NCI-H2171 (cell line): ENCODE results near the gene TIGD1.

Experiments
- DNase-seq: peaks from one replicate; lab custom pipeline; 2025; lab: John Stamatoyannopoulos, UW

TIGD1 gene

GRCh38 chr2:232550354-232551249, at the start of gene TIGD1, which contains the start of gene EIF4E2:
TSS of gene TIGD1 (minus strand) at chr2:232550557. CDS start at chr2:232549882, 675 bp downstream.
TSS of gene EIF4E2 (plus strand) at chr2:232550689. CDS start at chr2:232550725, 36 bp downstream.
- DNase-seq, result peak; percentile 78

DNA sequence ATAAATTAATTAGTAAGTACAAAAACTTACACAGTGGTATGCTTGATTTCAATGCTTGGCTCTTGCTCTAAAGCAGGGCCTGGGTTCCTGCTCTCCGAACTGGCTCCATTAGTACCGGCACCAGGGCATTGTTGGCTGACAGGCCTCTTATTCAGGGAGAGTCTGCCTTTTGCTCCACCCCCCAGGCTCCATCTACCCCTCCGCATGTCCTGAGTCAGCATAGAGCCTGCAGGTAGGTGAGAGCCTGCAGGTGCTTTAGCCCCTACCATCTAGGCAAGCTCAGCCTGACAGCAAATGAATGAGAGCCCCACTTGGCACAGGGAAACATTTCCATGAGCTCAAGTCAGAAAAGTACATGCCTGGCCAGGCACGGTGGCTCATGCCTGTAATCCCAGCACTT, 47.9 kb upstream of the TIGD1 start:
- no peak for DNase-seq

- no peak for DNase-seq
Observed at GRCh38 chr2:232597362-232598079, 47.2 kb upstream of the TIGD1 start.

GRCh38 chr2:232593982-232594381, 43.6 kb upstream of the TIGD1 start:
- DNase-seq, result no peak

- no peak for DNase-seq
Observed at GRCh38 chr2:232592772-232593395, 42.5 kb upstream of the TIGD1 start.

GRCh38 chr2:232588680-232589585, 38.6 kb upstream of the TIGD1 start:
- DNase-seq, result no peak

GRCh38 chr2:232588031-232588430, 37.7 kb upstream of the TIGD1 start:
- no peak for DNase-seq

DNA sequence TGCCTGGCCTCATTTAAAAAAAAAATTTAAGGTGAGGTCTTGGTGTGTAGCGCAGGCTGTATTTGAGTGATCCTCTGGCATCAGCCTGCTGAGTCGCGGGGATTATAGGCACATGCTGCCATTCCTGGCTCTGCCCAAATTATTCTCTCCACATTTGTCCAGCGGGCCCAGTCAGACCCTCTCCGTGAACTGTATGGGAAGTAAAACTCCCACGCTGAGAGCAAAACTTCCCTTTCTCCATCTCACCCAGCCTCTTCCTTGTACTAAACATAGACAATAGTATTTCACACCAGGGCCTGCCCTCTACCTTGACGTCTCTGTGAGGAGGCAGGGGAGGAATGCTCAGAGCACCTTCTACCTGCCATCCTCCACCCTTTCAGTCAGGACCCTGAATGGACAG, 37.2 kb upstream of the TIGD1 start:
- DNase-seq, result no peak

DNA sequence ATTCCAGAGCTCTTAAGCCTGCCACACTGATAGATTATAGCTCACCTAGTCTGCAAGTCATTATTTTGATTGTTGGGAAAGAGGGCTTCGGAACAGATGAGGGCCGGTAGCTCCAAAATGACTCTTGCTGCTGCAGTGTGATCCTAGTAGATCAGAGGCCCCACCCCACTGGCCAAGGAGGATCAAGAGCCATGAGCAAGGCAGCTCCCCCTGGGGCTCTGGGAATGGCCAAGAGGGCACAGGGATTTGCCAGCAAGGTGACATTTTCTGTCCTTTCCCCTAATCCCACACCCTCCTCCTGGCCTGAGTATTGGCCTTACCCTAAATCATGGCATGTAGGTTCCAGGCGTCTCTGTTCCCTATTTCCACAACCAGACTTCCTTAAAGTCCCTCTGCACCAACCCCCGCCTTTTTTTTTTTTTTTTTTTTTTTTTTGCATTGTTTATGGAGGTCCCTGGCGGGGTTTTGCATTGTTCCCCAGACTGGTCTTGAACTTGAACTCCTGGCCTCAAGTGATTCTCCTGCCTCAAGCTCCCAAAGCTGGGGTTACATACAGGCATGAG, 36.7 kb upstream of the TIGD1 start:
- DNase-seq, result no peak

GRCh38 chr2:232584238-232584637, 33.9 kb upstream of the TIGD1 start:
- no peak for DNase-seq

- no peak for DNase-seq
Observed at GRCh38 chr2:232581725-232582124, 31.4 kb upstream of the TIGD1 start.

DNA sequence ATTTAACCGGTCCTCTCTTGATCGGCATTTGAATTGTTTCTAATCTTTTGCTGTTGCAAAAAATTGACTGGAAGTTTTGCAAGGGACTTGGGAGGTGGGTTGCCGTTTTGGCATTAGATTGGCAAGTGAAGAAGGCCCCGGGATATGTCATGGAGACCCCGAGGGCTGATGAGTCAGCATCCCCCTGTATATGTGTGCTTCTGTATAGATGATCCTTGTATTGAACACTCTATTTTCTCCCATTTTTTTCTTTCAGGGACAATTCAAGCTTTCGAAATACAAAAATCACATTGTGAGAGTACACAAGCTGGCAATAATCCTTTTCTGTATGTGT, 30.3 kb upstream of the TIGD1 start:
- no peak for DNase-seq

- no peak for DNase-seq
Observed at GRCh38 chr2:232578626-232579025, 28.3 kb upstream of the TIGD1 start.

- DNase-seq, result no peak
Observed at GRCh38 chr2:232577841-232578240, 27.5 kb upstream of the TIGD1 start.

- DNase-seq, result no peak
Observed at GRCh38 chr2:232576995-232577394, 26.6 kb upstream of the TIGD1 start.

GRCh38 chr2:232575404-232575746, 25.0 kb upstream of the TIGD1 start:
- no peak for DNase-seq

DNA sequence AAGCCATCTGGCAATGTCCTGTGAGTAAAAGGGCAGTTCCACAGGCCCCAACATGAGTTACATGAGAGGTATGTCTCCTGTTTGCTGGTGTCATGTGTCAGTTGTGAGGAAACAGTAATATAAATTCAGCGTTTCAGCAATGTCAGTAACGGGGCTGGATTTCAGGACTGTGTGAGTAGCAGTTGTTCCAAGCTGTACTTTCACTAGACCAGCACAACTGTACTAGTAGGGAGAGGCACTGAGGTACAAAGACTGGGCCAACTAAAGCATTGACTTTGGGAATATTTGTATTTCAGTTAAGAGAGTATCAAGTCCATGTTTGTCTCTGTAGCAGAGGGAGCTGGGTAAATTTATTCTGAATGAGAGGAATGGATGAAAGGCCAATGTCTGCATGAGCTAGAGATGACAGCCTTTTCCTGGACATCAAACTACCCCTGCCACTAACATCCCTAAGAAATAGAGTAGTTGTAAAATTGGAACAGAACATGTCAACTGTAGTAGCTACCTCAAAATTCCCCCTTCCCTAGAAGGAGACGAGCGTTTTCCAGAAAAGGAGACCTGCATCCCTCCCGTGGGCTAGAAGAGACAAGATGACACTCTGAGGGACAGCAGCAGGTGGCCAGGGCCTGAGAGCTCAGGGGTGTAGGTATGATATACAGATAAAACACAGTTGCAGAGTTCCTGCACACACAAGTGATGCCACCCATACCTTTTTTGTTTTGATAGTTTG, 24.5 kb upstream of the TIGD1 start:
- no peak for DNase-seq

DNA sequence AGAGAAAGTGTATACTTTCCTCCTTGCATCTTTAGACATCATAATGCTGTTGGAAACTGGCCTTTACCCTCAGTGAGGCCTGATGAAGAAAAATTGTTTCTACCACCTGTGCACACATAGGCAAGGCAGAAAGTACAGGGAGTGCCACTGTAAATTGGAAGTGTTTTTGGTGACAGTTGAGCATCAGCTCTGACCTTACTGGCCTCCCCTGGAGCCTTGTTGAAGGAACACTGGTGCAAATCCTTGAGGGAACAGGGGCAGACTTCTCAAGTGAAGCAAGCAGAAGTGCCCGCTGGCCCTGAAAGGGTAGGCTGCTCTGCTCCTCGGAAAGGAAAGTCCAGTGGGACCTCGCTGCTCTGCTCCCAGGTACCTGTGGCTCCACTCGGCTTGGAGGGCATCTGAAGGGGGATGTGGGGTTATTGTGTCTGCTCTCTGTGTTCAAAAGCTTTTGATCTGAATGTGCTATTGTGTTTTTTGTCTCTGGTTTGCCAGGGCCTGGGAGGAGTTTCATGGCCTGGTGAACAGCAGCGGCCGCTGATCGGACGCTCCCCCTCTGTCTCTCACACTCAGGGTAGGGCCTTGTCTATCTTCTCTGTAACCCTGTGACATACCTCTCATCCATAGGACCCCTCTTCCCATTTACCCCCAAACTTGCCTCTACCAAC, 23.5 kb upstream of the TIGD1 start:
- DNase-seq, result no peak

GRCh38 chr2:232573042-232573441, 22.7 kb upstream of the TIGD1 start:
- DNase-seq, result no peak

DNA sequence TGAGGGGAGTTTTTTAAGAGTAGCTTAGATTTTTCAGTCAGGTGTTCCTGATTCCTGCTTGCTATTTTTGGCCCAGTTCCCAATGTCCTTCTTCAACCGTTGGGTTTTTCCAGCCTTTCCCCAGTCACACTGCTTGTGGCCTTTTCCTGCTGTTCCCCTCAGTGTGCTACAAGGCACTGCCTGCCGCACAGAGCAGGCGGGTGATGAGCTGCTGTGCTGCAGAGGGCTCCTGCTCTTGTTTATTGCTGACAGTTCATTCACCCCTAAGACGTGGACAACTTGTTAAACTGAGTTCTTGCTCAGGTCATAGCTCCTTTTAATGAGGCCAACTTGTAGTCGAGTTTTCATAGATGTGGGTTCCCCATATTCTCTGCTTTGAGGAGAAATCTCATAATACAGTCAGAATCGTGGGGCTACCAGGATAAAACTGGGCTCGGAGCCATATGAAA, 20.7 kb upstream of the TIGD1 start:
- no peak for DNase-seq
